ENCODE results near the gene SORL1-AS1.
"Not testable (repeated sequence)": the region's sequence is repeated elsewhere in the genome, so short reads cannot be mapped to it uniquely, and the experiment has no call there.

Gene SORL1-AS1

DNA sequence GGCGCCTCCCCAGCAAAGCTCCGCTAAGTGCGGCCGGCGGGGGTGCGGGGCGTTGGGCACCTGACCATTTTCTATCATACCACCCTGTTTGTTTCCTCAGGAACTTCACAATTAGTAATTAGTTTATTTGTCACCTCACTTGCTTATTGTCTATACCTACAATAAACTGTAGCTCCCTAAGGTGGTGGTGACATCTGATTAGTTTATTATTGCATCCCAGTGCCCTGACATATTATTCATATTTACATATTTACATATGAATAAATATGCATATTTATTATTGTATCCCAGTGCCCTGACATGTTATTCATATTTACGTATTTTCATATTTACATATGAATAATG lies 25.4 kb downstream of the SORL1-AS1 start:
- DNase-seq (ENCODE audit: low read depth in 2 of 2): no peak

DNA sequence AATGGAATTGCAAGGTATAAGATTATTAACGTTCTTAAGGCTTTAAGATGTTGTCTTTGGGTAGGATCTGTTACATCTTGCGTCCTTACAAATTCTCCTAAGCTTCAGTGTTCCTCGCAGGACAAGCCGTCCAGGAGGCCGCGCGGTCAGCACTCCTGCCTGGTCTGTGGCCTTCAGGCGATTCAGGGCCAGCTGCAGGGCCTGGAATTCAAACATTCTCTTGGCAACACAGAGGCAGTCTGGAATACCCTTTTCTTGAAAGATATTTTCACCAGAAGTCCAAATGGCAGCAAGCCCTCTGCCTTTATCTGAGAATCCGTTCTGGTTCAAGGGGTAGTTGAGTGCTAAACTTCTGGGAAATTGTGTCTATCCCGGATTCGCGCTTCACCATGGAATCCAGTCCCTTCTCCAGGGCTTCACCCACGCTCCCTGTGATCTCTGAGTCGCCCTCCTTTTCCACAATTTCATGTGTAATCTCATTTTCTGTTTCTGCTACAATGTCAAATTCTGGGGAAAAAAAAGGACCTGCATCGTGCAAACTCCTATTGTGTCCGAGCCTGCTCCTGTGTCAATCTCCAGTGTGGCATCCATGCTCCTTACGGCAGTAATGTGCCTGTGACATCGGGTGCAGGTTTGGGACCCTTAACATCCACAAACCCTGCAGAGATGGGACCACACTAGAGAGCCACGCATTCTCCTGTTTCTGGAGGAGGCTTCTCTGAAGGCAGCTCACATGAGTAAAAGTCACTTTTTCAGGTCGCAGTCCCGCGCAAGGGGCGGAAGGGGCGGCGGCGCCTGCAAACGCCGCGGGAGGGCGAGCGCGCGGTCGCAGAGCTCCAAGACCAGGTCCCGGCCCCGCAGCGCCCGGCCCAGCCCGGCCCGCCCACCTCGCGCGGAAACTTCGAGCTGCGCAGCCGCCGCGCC lies 26.0 kb downstream of the SORL1-AS1 start:
- DNase-seq (ENCODE audit: low read depth in 2 of 2): no peak

- no peak for DNase-seq (ENCODE audit: low read depth in 2 of 2)
These were observed 26.9 kb downstream of the SORL1-AS1 start for GRCh38 chr11:121425828-121426227.

GRCh38 chr11:121422675-121423074 lies 30.1 kb downstream of the SORL1-AS1 start:
- DNase-seq (ENCODE audit: low read depth in 2 of 2): no peak

- DNase-seq (ENCODE audit: low read depth in 2 of 2): no peak
These were observed 31.4 kb downstream of the SORL1-AS1 start for GRCh38 chr11:121421149-121421901.

GRCh38 chr11:121420398-121420797 lies 32.4 kb downstream of the SORL1-AS1 start:
- no peak for DNase-seq (ENCODE audit: low read depth in 2 of 2)

DNA sequence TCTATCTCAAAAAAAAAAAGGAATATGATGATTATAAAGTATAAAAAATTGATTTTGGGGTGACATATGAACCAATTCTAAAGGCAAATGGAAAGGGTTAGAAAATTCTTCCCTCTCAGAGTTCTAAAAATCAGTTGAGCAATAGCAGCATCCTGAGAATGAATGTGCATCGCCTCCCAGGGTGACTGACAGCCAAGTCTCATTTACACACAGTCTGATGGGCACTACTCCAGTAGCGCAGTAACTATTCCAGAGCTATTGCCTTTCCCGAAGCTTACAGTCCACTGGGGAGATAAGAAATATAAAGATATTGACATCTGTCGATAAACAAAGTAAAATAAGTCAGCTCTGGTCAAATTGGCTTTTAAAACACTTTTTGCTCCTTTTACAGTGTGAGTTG lies 32.9 kb downstream of the SORL1-AS1 start:
- no peak for DNase-seq (ENCODE audit: low read depth in 2 of 2)

DNA sequence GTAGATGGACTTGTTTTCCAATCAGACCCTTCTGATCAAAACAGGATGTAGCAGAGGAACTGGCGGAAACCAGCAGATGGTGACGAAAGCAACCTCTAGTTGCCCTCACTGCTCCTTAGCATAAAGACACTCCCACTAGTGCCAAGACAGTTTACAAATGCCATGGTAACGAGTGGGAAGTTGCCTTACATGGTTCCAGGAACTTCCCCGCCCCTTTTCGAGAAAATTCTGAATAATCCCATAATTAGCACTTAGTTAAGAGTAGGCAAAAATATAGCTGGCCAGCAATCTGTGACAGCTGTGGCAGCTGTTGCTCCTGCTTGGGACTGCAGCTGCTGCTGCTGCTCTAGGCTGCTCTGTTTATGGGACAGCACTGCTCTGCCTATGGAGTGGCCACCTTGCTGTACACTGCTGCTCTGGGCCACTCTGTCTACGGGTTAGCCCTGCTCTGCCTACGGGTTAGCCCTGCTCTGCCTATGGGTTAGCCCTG lies 34.1 kb downstream of the SORL1-AS1 start:
- DNase-seq (ENCODE audit: low read depth in 2 of 2): no peak

DNA sequence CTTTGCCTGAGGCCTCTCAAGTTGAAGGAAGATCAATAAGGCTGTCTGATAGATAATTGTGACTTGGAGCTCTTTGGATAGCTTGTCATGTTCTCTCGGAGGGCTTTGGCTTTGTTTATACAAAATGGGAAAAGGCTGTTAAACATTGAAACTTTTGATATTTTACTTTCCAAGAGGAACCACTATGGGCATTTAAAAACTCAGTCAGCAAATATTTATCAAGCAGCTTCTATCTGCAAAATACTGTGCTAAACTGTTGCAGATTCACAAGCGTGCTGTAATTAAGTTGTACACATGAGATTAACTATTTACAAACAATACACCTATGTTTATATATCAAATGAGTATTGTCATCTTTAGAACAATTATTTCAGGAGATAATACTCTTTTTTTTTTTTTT lies 35.2 kb downstream of the SORL1-AS1 start:
- no peak for DNase-seq (ENCODE audit: low read depth in 2 of 2)

- DNase-seq (ENCODE audit: low read depth in 2 of 2): peak; percentile 80 to 81
These were observed 35.7 kb downstream of the SORL1-AS1 start for GRCh38 chr11:121417055-121417551.

- peak; percentile 5 to 8 for DNase-seq (ENCODE audit: low read depth in 2 of 2)
These were observed 36.9 kb downstream of the SORL1-AS1 start for GRCh38 chr11:121415856-121416255.

GRCh38 chr11:121414141-121414913 lies 38.4 kb downstream of the SORL1-AS1 start:
- no peak for DNase-seq (ENCODE audit: low read depth in 2 of 2)

DNA sequence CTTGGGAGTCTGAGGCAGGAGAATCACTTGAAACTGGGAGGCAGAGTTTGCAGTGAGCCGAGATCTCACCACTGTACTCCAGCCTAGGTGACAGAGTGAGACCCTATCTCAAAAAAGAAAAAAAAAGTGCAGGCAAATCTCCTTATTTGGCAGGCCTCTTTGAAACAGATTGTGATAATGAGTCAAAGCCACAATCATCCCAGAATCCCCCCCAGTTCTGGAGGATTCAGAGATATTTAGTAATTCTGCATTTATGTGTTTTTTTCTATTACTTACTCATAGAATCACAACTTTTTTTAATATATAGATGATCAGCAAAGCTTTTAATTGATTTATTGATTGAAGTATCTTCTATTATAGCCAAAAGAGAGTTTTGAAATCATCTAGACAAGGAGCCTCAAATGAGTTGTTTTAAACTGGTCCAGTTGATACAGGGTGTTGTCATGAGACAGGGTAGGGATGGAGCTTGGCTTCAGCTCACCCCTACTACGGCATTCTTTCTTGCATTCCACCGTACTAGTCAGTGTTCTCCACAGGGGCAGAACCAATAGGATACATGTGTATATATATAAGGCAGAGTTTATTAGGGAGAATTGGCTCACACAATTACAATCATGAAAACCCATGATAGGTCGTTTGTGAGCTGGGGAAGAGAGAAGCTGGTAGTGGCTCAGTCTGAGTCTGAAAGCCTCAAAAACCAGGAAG lies 39.9 kb downstream of the SORL1-AS1 start:
- peak; percentile 28 to 35 for DNase-seq (ENCODE audit: low read depth in 2 of 2)

DNA sequence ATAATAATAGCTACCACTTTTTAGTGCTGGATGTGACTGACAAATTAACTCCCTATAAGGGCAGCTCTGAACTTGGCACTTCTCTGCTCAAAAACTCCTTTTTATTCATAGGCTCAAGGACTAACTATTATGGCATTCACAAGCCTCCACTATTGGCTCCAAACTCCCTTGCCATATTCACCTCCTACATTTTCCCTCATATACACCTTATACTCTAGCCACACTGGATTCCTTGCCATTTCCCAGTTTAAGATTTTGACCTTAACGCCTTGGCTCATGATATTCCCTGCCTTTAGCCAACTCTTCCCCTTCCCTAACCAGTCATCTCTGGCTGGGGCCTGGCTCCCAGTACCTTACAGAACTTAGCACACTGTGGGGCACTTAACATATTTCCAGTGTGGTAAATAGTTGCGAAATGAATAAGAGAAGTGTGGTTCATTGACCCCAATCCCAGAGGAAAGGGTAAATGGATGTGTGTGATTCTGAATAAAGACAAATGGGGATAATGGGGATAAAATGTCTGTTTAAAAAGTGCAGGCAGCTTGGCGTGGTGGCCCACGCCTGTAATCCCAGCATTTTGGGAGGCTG lies 40.7 kb downstream of the SORL1-AS1 start:
- DNase-seq (ENCODE audit: low read depth in 2 of 2): peak in 1 of 2 experiments; percentile 4

GRCh38 chr11:121411330-121411729 lies 41.4 kb downstream of the SORL1-AS1 start:
- not testable (repeated sequence) for DNase-seq (ENCODE audit: low read depth in 2 of 2)

- DNase-seq (ENCODE audit: low read depth in 2 of 2): not testable (repeated sequence)
These were observed 42.7 kb downstream of the SORL1-AS1 start for GRCh38 chr11:121410041-121410440.

GRCh38 chr11:121408830-121409229 lies 43.9 kb downstream of the SORL1-AS1 start:
- DNase-seq (ENCODE audit: low read depth in 2 of 2): no peak

DNA sequence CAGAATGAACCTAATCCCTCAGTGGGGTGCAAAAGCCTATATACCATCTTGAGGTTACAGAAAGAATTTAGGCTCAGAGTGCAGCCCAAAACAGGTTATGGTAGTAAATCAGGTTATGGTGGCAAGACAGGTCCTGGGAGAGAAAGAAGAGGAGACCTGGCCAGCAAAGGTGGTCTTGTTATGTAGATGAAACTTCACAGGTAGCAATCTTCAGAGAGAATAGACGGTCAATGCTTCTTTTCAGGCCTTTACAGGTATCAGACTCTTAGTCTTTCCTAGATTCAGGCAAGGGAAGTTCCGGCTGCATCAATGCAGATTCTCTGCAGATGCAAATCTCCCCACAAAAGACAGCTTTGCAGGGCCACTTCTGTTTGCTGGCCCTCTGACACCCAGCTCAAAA lies 46.5 kb downstream of the SORL1-AS1 start:
- DNase-seq (ENCODE audit: low read depth in 2 of 2): no peak

GRCh38 chr11:121405646-121406045 lies 47.1 kb downstream of the SORL1-AS1 start:
- no peak for DNase-seq (ENCODE audit: low read depth in 2 of 2)

- DNase-seq (ENCODE audit: low read depth in 2 of 2): no peak
These were observed 58.0 kb downstream of the SORL1-AS1 start for GRCh38 chr11:121394785-121395184.

GRCh38 chr11:121393855-121394254 lies 58.9 kb downstream of the SORL1-AS1 start:
- DNase-seq (ENCODE audit: low read depth in 2 of 2): no peak

Data from fibroblast of skin of left biceps (primary cell).